Glomerular visceral epithelial cell (primary cell): Measurements from ENCODE around the gene C1orf198.

ENCODE experiments used
- DNase-seq: peaks from one replicate; pipeline ENCODE4 v3.0.0-alpha.2; 2016; ENCODE audit errors: extremely low spot score

Gene C1orf198

DNA sequence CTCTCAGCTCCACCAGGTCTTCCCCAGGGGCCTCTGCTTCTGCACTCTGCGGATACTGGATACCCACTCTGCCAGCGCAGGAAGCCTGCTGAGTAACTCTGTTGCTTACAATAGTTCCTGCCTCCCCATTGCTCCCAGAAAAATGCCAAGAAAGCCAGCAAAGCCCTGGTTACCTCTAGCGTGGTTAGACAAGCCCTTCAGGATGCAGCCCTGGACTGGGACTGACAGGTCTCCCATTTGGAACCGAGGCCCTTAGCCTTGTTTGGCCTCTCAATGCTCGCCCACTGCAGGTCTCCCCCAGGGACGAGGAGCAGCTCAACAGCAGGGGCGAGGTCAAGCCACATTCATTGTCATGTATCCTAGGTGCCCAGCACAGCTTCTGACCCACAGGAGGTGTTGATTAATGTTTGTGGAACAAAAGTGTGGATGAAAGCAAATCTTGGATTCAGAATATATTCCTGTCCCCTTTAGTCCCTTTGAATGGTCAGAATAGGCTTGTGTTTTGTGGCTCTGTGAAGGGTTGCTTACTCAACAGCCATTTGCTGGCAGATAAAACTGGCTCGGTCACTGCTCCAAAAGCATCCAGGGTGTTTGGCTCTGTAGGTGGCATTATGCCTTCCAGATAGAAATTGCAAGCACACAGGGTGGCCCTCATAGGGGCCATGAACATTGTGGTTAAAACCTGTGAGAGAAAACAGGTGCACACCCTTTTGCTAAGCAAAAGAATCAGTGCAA is 58.9 kb downstream of the C1orf198 start:
- no peak for DNase-seq

DNA sequence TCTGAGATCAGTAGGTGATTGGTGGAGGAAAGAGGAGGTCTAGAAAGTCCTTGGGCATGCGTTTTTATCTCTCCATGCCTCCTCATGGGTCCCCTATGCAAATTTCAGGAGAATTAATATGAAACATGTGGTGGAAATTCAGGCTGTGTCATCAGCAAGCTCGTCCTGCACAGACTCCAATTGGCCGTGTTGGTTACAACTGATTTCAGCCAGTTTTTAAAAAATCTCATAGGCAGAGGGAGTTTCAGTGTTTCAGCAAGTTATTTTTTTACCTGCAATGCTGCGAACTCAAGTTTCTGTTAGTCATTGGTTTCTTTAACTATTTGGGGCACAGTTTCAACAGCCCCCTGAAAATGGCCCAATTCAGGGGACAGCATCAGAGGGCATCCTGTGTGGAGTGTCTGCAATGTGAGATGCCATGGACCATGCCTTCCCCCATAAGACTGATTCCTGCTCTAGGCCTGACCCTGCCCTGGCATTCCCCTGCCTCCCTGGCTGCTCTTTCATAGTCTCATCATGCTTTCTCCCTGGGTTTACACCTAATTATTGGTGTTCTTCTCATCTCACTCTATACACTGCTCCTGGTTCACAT is 59.9 kb downstream of the C1orf198 start:
- DNase-seq = no peak

DNA sequence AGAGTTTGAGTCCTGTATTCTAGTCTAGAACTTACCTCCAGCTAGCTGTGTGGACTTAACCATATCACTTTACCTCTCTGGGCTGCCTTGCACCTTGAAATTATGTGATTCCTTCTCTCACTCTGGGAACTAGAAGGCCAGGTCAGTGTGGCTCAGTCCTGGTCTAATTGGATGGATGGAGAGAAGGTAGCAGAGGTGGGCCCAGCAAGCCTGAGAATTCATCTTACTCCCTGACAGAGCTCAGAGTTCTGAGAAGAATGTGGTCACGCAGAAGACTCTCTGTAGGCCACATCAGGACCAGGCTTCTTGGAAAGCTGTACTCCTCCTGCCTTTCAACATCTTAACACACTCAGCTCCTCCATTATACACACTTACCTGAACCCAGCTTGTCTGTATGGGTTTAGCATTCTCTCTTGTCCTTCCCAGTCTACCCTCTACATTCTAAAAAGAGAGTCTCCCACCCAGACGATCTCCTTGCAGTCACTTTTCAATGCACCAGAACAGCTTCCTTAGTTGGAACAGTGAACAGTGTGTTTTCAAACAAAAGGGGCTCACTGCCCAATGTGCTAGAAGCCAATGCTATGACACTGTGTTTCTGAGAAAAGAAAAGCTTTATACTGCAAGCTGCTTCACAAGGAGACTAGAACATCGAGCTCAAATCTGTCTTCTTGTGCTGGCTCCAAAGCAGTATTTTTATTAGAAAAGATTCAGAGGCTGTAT is 60.6 kb downstream of the C1orf198 start:
- no peak for DNase-seq

GRCh38 chr1:230807029-230807428 is 61.3 kb downstream of the C1orf198 start:
- DNase-seq = no peak

- DNase-seq = no peak
Measured at GRCh38 chr1:230806552-230806951, 61.8 kb downstream of the C1orf198 start.

DNA sequence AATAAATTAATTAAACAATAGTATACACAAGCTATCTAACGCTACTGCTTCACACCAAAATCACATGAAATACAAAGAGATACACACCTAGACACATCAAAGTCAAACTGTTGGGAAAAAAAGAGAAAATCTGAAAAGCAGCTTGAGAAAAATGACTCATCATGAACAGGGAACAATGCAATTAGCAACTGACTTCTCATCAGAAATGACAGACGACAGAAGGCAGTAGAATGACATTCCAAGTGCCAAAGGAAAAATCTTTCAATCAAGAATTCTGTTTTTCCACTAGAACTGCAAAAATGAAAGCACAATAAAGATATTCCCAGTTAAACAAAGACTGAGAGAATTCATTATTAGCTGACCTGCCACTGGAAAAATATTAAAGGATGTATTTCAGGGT is 63.9 kb downstream of the C1orf198 start:
- DNase-seq = no peak

DNA sequence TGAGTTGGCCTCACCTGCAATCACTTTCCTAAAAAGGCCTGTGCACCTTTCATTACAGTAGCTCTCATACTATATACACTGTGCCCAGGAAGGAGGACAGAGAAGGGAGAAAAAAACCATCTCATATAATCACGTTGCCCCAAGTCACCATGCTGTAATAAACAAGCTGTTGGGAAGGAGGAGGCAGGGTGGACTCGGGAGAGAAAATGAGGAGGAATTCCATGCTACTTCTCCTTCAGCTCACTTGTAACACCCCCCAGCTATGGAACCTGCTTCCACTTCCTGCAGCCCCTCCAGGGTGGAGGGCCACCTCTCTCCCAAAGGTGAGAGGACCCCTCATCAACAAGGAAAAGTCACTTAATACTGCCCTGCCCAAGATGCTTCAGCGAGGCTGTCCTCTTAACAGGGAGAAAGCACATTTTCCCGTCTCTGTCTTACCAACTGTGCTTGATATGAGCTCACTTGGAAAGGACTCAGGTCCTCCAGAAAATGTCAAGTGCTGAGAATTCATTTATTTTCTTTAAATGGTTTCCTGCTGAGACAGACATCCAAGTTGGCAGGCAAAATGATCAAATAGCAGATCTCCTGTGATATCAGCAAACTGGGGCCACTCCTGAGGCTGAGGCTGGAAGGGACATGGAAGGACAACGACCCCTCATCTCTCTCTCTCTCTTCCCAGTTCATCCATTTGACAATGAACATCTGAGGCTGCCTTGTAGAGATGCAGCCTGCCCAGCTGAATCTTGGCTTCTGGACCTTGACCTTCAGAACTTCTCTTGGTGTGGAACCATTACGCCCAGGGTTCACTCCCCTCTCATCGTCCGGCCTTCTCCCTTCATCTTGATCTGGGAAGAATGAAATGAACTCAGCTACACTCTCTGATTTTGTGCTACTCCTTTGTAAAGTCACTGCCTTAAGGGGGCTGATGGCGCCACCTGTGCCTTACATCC is 67.2 kb downstream of the C1orf198 start:
- no peak for DNase-seq

- no peak for DNase-seq
Measured at GRCh38 chr1:230798491-230798890, 69.8 kb downstream of the C1orf198 start.

- peak; percentile 60 for DNase-seq
Measured at GRCh38 chr1:230797942-230798365, 70.4 kb downstream of the C1orf198 start.

DNA sequence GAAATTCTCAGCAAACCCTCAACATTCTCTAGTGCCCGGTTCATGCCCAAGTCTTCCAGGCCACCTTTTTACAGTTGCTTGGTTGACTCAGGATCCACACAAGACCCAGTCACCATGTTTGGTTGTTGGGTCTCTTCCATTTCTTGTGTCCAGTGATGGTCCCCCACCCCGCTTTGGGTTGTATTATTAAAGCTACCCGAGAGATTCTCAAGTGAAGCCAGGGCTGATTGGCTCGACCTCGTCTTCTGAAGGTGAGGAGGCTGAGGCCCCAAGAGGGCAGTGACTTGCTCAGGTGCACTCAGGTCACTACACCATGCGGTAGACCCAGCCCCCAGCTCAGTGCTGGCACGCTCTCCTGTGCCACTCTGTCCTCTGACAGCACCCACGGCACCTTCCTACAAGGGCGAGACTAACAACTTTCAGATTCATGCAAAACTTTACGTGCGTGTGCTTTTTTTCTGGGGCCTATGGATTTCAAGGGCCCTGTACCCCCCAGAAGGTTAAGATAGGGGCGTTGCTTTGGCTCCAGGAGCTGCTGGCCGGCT is 70.9 kb downstream of the C1orf198 start:
- DNase-seq = no peak

- no peak for DNase-seq
Measured at GRCh38 chr1:230796626-230797025, 71.7 kb downstream of the C1orf198 start.

DNA sequence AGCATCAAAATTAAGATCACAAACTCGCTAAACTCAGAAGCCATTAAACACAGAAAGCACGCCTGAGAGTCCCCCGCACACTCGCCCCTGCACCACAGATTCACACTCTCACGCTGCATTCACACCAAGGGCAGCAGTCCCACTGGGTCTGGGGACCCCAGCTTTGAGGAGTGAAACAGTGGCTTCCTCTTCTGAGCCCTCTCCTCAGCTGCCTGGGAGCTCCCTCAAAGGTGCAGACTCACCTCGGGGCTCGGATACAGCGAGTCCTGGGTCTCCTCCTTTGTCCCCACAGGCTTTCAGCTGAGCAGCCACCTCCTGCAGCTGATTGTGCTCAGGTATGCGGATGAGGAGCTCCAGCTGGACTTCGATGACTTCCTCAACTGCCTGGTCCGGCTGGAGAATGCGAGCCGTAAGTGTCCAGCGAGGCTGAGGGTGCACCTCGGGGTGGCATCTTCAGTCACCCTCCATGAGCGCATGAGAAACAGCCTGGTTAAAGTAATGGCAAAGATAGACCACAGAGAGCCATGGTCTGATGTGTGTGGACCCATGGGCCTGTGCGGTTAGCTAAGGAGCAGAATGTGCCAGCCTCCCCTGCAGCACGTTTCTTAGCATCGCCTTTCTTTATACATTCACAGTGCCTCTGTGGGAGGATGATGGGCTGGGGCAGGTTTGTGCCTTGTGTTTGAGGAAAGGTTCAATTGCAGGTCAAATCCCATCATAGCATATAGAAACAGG is 73.3 kb downstream of the C1orf198 start:
- DNase-seq = no peak

- no peak for DNase-seq
Measured at GRCh38 chr1:230794431-230794830, 73.9 kb downstream of the C1orf198 start.

DNA sequence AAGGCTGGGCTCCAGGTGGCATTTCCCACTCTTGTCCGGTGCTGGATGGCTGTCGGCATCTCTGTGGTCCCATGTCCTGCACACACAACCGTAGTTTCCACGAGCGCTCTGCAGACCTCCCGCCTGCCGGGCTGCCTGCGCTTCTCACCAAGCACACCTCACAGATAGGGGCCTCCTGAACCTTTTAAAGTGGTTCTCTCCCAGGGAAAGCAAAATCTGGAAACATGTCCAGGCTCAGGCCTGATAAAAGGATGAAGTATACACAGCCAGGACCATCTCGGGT is 74.9 kb downstream of the C1orf198 start:
- no peak for DNase-seq

GRCh38 chr1:230792691-230793462 is 75.4 kb downstream of the C1orf198 start:
- peak; percentile 15 for DNase-seq

GRCh38 chr1:230791986-230792564 is 76.2 kb downstream of the C1orf198 start:
- DNase-seq = no peak

- no peak for DNase-seq
Measured at GRCh38 chr1:230790026-230790425, 78.3 kb downstream of the C1orf198 start.

GRCh38 chr1:230788561-230789275 is 79.6 kb downstream of the C1orf198 start:
- no peak for DNase-seq

GRCh38 chr1:230787471-230787870 is 80.8 kb downstream of the C1orf198 start:
- DNase-seq = no peak
